Measurements from ENCODE around the gene SMARCD1. TPM values are rescaled to one million over a fixed set of nuclear protein-coding genes. Genes with fewer than 3 reads are reported as not detected.

SMARCD1 gene
- total RNA-seq, 1 donor from 2014 or later: 36.0 TPM

DNA sequence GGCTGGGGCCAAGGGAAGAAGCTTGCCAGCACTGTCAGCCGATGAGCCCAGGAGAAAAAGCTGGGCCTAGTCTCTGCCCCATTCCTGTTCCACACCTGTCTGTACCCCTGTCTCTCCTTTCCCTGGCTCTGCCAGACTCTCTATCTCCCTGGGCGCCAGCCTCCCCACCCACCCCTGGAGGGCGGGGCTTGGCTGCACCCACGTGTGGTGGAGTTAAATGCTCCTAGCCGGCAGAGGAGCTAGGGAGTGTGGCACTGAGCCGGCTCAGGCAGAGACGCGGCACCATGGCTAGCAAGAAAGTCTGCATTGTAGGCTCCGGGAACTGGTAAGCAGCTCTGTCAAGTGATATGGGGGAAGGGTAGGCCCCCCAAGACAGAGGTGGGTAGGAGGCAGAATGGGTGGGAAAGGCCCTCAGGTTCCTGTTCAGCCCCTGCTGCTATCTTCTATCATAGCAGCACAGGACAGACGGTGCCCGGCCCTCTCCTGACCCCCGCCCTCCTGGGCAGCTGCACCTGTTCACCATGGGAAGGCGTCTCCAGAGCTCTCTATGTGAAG lies 18.7 kb downstream of the SMARCD1 start, which contains the start of gene GPD1:
Gene GPD1, plus strand, starts transcription at position 242 of the 555 bp plus-strand sequence. Its CDS starts 43 bp downstream, at position 285.
- DNase-seq (ENCODE audit: low read depth): peak; percentile 78

DNA sequence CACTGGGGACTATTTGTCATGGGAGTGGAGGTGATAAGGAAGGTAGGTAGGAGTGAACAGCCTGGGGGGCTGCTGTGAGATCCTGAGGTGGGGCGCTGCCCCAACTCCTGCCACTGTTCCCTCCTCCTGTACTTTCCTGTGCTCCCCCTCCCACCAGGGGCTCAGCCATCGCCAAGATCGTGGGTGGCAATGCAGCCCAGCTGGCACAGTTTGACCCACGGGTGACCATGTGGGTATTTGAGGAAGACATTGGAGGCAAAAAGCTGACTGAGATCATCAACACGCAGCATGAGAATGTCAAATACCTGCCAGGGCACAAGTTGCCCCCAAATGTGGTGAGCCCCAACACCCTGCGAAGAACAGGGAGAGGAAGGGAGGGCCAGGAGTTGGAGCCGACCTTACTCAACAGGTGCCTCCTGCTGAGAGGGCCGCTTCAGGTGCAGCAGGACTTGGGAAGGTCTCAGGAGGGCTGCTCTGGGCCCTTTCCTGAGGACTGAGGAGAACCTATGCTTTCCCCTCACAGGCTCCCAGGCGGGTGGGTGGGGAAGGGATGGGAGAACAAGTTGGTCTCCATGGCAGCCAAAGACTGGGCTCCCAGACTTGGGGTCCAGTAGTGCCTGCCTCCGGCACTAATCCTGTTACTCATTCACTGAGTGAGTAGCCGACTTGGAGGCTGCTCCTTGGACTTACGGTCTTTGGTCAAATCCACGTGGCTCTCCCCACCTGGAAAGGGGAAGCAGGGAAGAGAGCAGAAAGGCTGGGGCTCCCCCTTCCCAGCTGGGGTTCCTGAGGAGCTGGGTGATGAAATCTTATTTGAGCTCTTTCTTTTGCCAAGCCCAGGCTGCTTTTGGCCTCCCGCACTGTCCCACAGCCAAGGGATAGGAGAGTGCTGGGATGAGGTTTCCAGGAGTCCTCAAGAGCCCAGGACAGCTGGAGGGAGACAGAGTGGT lies 19.6 kb downstream of the SMARCD1 start:
- DNase-seq (ENCODE audit: low read depth): peak; percentile 66

DNA sequence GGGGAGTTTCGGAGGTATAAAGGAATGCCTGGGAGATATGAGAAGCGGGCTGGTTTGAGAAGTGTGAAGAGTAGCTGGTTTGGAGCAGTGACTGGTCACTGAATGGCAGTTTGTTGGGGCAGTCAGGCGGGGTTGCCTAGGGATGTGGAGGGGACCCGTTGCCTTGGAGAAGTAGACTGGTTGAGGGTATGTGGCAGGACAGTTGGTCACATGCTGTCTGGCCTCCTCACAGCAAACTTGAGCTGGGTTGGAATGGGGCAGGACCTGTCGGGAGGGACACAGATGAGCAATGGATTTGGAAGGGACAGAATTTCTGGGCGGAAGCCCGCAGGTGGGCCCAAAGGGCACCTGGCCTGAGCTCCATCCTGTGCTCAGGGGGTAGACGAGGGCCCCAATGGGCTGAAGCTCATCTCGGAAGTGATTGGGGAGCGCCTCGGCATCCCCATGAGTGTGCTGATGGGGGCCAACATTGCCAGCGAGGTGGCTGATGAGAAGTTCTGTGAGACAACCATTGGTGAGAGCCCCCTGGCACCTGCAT lies 20.8 kb downstream of the SMARCD1 start:
- no peak for DNase-seq (ENCODE audit: low read depth)

DNA sequence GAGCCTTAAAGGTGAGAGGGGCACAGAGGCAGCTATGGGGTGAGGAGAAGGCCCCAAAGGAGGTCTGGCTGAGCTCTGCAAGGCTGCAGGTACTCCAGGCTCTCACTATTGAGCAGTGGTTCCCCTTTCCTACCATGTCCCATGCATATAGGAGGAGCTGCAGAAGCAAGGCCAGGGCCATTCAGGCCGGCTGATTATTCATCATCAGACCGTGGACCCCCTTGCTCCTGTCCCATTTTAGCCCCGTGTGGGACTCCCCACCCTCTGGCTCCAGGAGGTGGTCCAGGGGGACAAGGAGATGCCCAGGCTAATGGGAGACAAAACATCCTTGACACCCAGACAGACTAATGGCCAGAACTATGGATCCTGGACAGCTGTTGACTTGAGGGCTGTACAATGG lies 21.8 kb downstream of the SMARCD1 start:
- no peak for DNase-seq (ENCODE audit: low read depth)

DNA sequence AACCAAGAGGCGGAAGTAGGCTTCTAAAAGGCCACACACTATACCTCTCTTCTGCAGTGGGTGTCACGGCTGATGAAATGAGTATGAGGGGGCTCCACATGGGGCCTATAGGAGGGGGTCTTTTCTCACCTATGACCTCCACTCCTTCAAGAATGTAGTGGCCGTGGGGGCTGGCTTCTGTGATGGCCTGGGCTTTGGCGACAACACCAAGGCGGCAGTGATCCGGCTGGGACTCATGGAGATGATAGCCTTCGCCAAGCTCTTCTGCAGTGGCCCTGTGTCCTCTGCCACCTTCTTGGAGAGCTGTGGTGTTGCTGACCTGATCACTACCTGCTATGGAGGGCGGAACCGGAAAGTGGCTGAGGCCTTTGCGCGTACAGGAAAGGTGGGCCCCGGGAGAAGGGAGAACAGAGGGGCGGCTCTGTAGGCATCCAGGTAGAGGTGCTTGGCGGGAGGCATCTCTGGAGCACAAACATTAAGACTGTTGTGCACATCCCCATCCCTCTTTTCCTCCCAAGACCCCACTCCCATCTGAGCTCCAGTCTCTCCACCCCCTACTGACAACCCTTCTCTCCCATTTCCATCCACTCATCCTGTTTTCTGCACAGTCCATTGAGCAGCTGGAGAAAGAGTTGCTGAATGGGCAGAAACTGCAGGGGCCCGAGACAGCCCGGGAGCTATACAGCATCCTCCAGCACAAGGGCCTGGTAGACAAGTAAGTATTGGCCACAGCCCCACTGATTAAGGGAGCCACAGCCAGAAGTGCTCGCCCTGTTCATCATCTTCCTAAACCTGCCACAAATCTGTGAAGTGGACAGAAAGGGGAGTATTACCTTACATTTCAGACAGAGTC lies 22.5 kb downstream of the SMARCD1 start:
- DNase-seq (ENCODE audit: low read depth): no peak

DNA sequence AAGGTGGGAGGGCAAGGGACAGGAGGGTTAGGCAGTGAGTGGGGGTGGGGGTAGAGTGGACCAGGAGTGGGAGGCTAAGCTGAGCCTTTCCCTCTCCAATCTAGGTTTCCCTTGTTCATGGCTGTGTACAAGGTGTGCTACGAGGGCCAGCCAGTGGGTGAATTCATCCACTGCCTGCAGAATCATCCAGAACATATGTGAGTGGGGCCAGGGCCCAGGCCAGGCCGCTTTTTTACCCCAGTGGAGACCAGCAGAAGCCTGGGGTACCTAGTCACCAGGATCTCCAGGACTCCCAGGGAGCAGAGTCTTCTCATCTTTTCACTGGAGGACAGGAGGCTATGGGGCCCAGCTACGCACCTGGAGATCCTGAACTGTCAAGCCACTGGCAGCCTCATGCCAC lies 24.2 kb downstream of the SMARCD1 start:
- no peak for DNase-seq (ENCODE audit: low read depth)

DNA sequence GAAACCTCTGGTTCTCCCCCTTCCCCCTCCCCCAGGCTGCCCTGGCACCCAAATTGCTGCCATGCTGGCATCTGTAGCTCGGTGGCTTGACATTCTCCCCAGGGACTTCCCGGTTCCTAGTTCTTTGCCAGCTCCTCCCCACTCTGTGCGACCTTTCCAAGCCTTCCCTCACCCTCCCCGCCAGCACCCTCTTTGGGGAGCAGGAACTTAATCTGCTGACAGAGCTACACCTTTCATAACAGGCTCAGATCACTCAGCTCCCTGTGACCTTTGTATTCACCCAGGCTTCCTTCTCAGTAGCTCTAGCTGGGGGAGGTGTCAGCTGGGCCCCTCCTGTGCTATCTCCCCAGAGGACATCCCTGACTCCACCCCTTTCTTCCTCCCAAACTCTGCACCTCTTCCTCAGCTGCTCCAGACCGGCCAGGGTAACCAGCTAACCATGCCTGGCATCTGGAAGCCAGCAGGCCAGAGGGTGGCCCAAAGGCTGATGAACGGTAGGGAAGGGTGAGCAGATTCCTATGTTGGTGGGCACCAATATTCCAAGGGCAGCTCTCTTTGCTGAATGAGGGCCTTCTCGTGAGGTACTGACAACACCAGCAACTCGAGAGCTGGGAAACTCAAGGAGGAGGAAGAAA lies 25.1 kb downstream of the SMARCD1 start:
- DNase-seq (ENCODE audit: low read depth): peak; percentile 76

DNA sequence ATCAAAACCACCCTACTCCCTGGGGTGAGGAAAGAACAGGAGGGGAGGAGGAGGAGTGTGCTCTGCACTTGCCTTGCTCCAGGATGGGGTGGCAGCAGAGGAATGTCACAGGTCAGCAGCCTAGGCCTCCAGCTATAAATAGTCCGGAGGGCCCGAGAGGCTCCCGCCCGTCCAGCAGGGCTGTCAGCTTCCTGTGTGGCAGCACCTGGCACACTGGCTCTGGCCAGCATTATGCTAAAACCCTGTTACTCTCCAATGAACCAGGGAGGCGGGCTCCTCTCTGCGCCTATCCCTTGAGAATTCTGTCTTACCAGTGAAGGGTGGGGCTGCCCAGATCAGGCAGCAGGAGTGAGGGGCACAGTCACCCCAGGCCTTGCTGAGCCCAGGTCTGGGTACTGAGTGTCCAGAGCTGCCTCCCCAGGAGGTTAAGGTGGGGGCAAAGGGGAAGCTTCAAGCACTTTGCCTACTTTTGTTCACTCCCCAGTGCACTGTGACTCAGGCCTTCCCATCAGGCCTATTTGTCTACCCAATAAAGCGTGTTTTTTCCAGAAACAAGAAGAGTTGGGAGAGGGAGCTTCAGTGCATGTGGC lies 25.7 kb downstream of the SMARCD1 start:
- DNase-seq (ENCODE audit: low read depth): peak; percentile 93

DNA sequence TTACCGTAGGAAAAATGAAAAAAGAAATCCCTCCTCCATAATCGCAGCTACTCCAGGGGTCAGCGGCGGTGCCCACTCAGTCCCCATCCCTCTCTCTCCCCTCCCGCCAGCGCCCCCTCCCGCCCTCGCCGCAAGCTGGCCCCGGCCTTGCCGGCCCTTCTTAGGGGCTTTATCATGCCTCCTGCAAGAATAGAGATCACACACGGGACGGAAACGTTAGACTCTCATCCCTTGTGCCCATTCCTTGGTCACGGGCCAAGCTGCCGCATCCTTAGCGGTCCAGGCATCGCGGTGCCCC lies 26.2 kb downstream of the SMARCD1 start:
- DNase-seq (ENCODE audit: low read depth): no peak

DNA sequence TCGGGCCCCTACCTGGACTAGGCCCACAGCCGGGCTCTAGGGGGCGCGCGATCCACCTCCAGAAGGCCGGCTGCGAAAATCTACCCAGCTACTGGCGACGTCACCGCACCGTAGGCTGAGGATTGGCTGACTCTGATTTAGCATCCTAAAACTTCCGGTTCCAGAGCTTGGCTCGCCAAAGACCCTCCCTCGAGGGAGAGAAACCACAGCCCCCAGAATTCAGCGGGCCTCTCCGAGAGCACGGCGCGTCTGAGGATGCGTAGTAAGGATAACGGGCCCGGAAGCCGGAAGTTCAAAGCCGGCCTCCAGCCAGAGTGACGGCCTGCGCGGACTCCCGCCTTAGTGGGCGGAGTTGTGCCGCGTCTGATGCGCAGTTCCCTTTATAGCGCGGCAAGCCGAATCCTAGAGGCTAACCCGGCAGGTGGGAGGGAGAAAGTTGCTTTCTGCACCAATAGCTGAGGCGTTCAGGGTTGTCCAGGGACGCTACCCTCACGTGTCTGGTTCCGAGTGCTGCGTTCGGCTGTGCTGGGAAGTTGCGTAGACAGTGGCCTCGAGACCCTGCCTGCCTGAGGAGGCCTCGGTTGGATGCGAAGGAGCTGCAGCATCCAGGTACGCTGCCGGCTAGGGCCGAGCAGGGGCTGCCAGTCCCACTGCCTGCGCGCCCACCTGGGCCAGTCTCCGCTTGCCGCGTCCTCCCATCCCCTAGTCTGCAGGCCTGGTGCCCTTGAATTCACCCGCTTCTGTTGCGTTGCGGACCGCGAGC lies 26.7 kb downstream of the SMARCD1 start, which contains the start of gene COX14:
Gene COX14, plus strand, starts transcription at position 544 of the 763 bp plus-strand sequence. CDS start 7,808 bp downstream, outside the sequence.
- peak; percentile 100 for DNase-seq (ENCODE audit: low read depth)

DNA sequence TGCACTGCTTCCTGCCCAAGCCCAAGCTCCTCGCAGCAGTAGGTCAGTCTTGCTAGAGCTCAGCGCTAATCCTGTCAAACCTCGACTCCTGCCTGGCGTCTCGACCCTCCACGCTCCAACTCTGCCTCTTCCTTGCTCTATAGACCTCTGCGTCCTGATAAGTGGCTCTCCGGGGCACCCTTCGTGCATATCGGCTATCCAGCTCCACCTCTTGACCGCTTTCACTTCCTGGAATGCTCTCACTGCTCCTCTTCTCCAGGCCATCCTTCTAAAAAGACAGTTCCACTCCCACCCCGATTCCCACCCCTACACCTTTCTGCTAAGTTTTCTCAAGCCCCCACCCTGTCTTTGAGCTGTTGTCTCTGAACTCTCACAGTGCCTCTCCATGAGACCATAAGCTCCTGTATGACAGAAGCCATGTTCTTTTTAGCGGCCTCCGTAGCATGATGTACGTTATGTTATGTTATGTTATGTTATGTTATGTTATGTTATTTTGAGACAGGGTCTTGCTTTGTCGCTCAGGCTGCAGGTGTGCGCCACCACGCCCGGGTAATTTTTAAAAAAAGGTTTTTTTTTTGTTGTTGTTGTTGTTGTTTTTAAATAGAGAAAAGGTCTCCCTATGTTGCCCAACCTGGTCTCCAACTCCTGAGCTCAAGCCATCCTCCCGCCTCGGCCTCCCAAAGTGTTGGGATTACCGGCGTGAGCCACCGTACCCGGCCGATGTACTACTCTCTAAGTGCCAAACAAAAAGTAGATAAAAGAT lies 27.5 kb downstream of the SMARCD1 start:
- DNase-seq (ENCODE audit: low read depth): no peak

DNA sequence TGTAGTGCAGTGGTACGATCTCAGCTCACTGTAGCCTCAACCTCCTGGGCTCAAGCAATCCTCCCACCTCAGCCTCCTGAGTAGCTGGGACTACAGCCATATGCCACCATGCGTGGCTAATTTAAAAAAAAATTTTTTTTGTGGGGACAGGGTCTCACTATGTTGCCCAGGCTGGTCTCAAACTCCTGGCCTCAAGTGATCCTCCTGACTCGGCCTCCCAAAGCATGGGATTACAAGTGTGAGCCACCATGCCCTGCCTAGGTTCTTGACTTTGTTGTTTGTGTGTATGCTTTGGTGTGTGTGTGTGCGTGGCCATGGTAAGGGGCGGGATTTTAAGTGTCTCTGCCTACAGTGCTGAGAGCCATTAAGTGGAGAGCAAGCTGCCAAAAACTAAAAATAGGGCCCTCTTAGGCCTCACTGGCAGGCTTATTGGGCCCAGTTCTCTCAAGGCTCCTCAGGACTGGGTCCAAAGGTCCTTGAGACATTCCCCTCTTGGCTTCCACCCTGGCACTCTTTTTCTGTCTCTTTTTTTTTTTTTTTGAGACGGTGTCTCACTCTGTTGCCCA lies 32.0 kb downstream of the SMARCD1 start:
- DNase-seq (ENCODE audit: low read depth): no peak

DNA sequence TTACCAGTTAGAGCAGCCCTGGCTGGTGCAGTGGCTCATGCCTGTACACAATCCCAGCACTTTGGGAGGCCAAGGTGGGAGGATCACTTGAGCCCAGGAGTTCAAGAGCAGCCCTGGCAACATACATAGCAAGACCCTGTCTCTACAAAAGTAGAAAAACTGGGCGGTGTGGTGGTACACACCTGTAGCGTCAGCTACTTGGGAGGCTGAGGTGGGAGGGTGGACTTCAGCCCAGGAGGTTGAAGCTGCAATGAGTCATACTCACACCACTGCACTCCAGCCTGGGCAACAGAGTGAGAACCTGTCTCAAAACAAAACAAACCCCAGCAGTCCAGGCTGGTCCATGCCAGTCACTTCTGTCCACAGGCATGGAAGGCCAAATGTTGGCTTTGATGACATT lies 34.2 kb downstream of the SMARCD1 start:
- DNase-seq (ENCODE audit: low read depth): no peak

DNA sequence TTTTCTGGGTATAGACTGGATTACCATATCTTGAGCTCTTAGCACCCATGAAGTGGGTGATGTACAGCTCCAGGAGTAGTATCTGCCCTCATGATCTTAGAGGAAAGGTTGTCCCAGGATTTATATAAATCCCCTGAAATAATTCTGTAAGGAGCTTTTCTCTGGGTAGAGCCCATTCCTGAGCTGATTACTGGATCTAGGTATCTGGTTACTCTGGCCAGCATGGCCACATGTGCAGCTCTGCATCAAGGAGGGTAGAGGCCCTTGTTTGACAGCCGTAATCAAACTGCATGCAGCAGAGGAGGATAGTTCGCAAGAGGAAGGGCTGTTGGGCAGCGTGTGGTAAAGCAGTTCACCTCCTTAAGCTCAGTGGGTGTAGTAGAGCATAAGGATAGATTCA lies 35.4 kb downstream of the SMARCD1 start:
- no peak for DNase-seq (ENCODE audit: low read depth)

DNA sequence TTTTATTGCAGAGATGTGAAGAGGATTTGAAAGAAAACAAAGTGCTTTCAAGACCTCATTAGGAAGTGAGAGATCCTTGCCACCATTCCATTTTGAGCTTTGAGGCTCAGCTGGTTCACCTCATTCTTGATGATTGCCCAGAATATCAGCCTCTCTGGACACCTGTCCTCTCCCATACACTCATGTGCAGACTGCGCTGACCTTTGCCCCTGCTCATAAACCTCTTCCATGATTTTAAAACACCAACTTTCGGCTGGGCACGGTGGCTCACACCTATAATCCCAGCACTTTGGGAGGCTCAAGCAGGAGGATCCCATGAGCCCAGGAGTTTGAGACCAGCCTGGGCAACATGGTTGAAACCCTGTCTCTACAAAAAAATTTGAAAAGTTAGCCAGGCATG lies 35.8 kb downstream of the SMARCD1 start:
- no peak for DNase-seq (ENCODE audit: low read depth)

DNA sequence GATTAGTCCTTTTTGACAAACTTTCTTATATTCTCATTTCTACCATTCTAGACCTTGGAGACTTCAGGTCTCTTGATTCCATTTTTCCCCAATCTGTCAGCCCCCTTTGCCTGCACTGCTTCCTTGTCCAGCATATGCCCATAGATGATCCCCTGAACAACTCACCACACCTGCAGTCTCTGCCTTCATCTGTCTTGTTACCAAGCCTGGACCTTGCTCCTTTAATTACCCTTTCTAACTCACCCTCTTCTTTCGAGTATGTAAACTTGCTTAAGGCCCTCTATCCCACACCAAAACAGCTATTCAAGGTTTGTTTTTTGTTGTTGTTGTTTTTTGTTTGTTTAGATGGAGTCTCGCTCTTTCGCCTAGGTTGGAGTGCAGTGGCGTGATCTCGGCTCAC lies 36.5 kb downstream of the SMARCD1 start:
- DNase-seq (ENCODE audit: low read depth): no peak

DNA sequence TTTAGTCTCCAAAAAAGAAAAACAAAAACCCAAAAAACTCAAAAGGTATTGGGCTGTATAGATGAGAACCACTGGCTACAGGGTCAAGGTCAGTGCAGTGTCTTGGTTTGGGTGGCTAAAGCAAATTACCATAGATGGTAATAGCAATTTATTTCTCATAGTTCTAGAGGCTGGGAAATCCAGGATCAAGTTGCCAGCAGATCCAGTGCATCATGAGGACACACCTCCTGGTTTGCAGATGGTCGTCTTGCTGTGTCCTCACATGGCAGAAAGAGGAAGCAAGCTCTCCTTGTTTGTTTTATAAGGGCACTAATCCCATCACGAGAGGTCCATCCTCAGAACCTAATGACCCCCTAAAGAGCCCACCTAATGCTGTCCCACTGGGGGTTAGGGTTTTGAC lies 38.1 kb downstream of the SMARCD1 start:
- DNase-seq (ENCODE audit: low read depth): no peak

DNA sequence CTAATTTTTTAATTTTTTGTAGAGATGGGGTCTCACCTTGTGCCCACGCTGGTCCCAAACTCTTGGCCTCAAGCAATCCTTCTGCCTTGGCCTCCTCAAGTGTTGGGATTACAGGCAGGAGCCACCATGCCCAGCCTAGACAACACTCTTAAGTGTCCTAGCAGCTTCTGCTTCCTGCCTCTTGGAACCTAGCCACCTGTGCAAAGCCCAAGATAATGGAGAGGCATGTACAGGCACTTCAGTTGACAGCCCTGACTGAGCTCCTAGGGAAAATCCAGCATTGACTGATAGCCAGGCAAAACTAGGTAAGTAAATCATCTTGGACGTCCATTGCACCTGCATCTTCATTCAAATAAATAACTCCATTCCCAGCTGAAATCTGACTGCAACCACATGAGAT lies 42.4 kb downstream of the SMARCD1 start:
- DNase-seq (ENCODE audit: low read depth): no peak

DNA sequence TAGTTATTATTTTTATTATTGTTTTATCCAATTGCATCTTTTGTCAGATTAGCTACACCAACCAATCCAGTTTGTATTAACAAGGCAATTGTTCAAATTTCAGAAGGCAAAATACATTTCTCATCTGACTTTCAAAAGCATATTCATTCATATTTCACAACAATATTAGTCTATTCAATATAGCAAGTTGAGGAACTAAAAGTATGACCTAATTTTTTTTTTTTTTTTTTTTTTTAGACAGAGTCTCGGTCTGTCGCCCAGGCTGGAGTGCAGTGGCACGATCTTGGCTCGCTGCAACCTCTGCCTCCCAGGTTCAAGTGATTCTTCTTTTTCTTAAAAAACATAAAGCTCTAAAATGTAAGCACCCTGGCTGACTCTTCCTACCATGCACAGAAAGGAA lies 44.1 kb downstream of the SMARCD1 start:
- DNase-seq (ENCODE audit: low read depth): no peak
